IMR-90 (cell line): ENCODE measurements around the gene SARDH. TPM values are rescaled to one million over a fixed set of nuclear protein-coding genes. Genes with fewer than 3 reads are reported as not detected.

ENCODE experiments used
- ATAC-seq: fragments of 200-7000 bp; cut with Tn5 transposase; 2 replicates; pipeline ENCODE4 v1.9.1; 2020; ENCODE audit warnings: low read depth, mild to moderate bottlenecking, moderate library complexity
- BruUV-seq: library from RNA; stranded (reverse); fragments of 400-500 nt; replicated peaks from 2 replicates; lab custom pipeline; 2021; lab: Mats Ljungman, UMichigan
- CTCF ChIA-PET: fragments of 300-600 bp; formaldehyde crosslinking; extraction: SDS; loops from one replicate; lab custom pipeline; 2021; ENCODE audit warnings: antibody characterized with exemption; lab: Yijun Ruan, JAX
- POLR2A ChIA-PET: fragments of 300-600 bp; sonication (Branson Sonifier 250); formaldehyde crosslinking; loops from one replicate; lab custom pipeline; 2022; ENCODE audit warnings: antibody characterized with exemption; ENCODE audit not compliant: unreplicated experiment; lab: Charles Lee
- DNase-seq: peaks from one replicate; pipeline ENCODE4 v3.0.0; 2013
- H2AFZ ChIP-seq: replicated peaks from 2 replicates; pipeline ENCODE3; 2013; ENCODE audit warnings: low read length, mild to moderate bottlenecking; ENCODE audit not compliant: poor library complexity
- H2AK5ac ChIP-seq: 2 replicates; pipeline ENCODE4 v1.6.1; 2013; ENCODE audit warnings: low read depth, low read length, inconsistent platforms
- H2AK9ac ChIP-seq: replicated peaks from 2 replicates; pipeline ENCODE3; 2013; ENCODE audit warnings: mild to moderate bottlenecking, low read depth, low read length, moderate library complexity; ENCODE audit not compliant: poor library complexity
- H2BK120ac ChIP-seq: 2 replicates; pipeline ENCODE4 v1.6.1; 2013; ENCODE audit warnings: low read depth, low read length, inconsistent platforms
- H2BK15ac ChIP-seq: 3 replicates; pipeline ENCODE4 v1.6.1; 2013; ENCODE audit warnings: low read depth, low read length, inconsistent platforms
- H2BK20ac ChIP-seq: 2 replicates; pipeline ENCODE4 v1.6.1; 2013; ENCODE audit warnings: low read depth, mild to moderate bottlenecking, inconsistent platforms, low read length, moderate library complexity
- H2BK5ac ChIP-seq: 2 replicates; pipeline ENCODE4 v1.6.1; 2013; ENCODE audit warnings: mild to moderate bottlenecking, low read depth, low read length, inconsistent platforms; ENCODE audit not compliant: poor library complexity, severe bottlenecking
- H3K14ac ChIP-seq: replicated peaks from 2 replicates; pipeline ENCODE4 v1.6.1; 2013; ENCODE audit warnings: low read depth, low read length, inconsistent platforms
- H3K18ac ChIP-seq: 2 replicates; pipeline ENCODE4 v1.6.1; 2013; ENCODE audit warnings: low read depth, low read length, control low read depth
- H3K23ac ChIP-seq: 2 replicates; pipeline ENCODE4 v1.6.1; 2013; ENCODE audit warnings: low read depth, low read length, inconsistent platforms
- H3K27ac ChIP-seq: 2 replicates; pipeline ENCODE4 v1.5.1; 2013; ENCODE audit warnings: mild to moderate bottlenecking, control low read depth, low read length; ENCODE audit not compliant: insufficient read depth
- H3K27me3 ChIP-seq: 2 replicates; pipeline ENCODE4 v1.6.1; 2013; ENCODE audit warnings: low read length; ENCODE audit not compliant: control insufficient read depth, insufficient read depth
- H3K36me3 ChIP-seq: 2 replicates; pipeline ENCODE4 v1.6.1; 2013; ENCODE audit warnings: low read length, mixed read lengths; ENCODE audit not compliant: control insufficient read depth, insufficient read depth
- H3K4ac ChIP-seq: 2 replicates; pipeline ENCODE4 v1.6.1; 2013; ENCODE audit warnings: low read depth, low read length, inconsistent platforms
- H3K4me1 ChIP-seq: 2 replicates; pipeline ENCODE4 v1.6.1; 2013; ENCODE audit warnings: low read length, mixed read lengths; ENCODE audit not compliant: control insufficient read depth, insufficient read depth
- H3K4me2 ChIP-seq: 2 replicates; pipeline ENCODE4 v1.6.1; 2013; ENCODE audit warnings: low read depth, mild to moderate bottlenecking, control low read depth, low read length, moderate library complexity
- H3K4me3 ChIP-seq: 2 replicates; pipeline ENCODE4 v1.5.1; 2013; ENCODE audit warnings: low read depth, mild to moderate bottlenecking, control low read depth, low read length, moderate library complexity; ENCODE audit not compliant: insufficient read depth
- H3K56ac ChIP-seq: 2 replicates; pipeline ENCODE4 v1.6.1; 2013; ENCODE audit warnings: low read length, inconsistent platforms; ENCODE audit not compliant: insufficient read depth; ENCODE audit errors: extremely low read depth
- H3K79me1 ChIP-seq, 2 experiments: 2 replicates each; pipeline ENCODE4 v1.6.1; 2013; ENCODE audit warnings: low read length in 2 of 2, inconsistent platforms in 1 of 2, low read depth in 1 of 2
- H3K9ac ChIP-seq: 2 replicates; pipeline ENCODE4 v1.6.1; 2013; ENCODE audit warnings: low read depth, low read length, control low read depth
- H3K9me1 ChIP-seq: 2 replicates; pipeline ENCODE4 v1.6.1; 2013; ENCODE audit warnings: low read length, inconsistent platforms; ENCODE audit not compliant: insufficient read depth
- H3K9me3 ChIP-seq: 2 replicates; pipeline ENCODE4 v1.6.1; 2013; ENCODE audit warnings: low read length; ENCODE audit not compliant: control insufficient read depth, insufficient read depth
- H4K20me1 ChIP-seq: 2 replicates; pipeline ENCODE4 v1.6.1; 2013; ENCODE audit warnings: low read length, inconsistent platforms; ENCODE audit not compliant: insufficient read depth
- H4K5ac ChIP-seq: 2 replicates; pipeline ENCODE4 v1.6.1; 2013; ENCODE audit warnings: mild to moderate bottlenecking, low read depth, low read length, control low read depth
- H4K8ac ChIP-seq, 2 experiments: 2 replicates each; pipeline ENCODE4 v1.6.1; 2013; ENCODE audit warnings: low read depth in 2 of 2, low read length in 2 of 2, control low read depth in 1 of 2, inconsistent platforms in 1 of 2
- H4K91ac ChIP-seq: 2 replicates; pipeline ENCODE4 v1.6.1; 2013; ENCODE audit warnings: low read depth, low read length, inconsistent platforms; ENCODE audit not compliant: insufficient read depth
- BHLHE40 ChIP-seq: fragments of 150-350 bp; IDR thresholded peaks from 2 replicates; pipeline ENCODE4 v1.6.1; 2016; ENCODE audit warnings: mild to moderate bottlenecking, low read depth, low read length
- CEBPB ChIP-seq: IDR thresholded peaks from 2 replicates; pipeline ENCODE4 v1.6.1; 2012; ENCODE audit warnings: low read depth, low read length, improper control_type of control experiment
- CHD1 ChIP-seq: IDR thresholded peaks from 2 replicates; pipeline ENCODE4 v1.6.1; 2012; ENCODE audit warnings: low read depth, low read length, improper control_type of control experiment
- CTCF ChIP-seq: conservative IDR thresholded peaks from 2 replicates; pipeline ENCODE4 v1.5.1; 2012; ENCODE audit warnings: mild to moderate bottlenecking, low read depth, low read length, improper control_type of control experiment
- MAFK ChIP-seq: IDR thresholded peaks from 2 replicates; pipeline ENCODE4 v1.6.1; 2012; ENCODE audit warnings: low read depth, low read length, improper control_type of control experiment
- NFE2L2 ChIP-seq: fragments of 150-350 bp; IDR thresholded peaks from 2 replicates; pipeline ENCODE4 v1.6.1; 2016; ENCODE audit warnings: low read depth, mild to moderate bottlenecking, low read length
- POLR2A ChIP-seq: IDR thresholded peaks from 2 replicates; pipeline ENCODE4 v1.6.1; 2012; ENCODE audit warnings: mild to moderate bottlenecking, low read depth, low read length
- RCOR1 ChIP-seq: IDR thresholded peaks from 2 replicates; pipeline ENCODE4 v1.6.1; 2012; ENCODE audit warnings: mild to moderate bottlenecking, low read length, improper control_type of control experiment; ENCODE audit not compliant: insufficient replicate concordance
- RFX5 ChIP-seq: IDR thresholded peaks from 2 replicates; pipeline ENCODE4 v1.8.0; 2012; ENCODE audit warnings: low read depth, mild to moderate bottlenecking, low read length, moderate library complexity
- SMC3 ChIP-seq: fragments of 150-350 bp; IDR thresholded peaks from 2 replicates; pipeline ENCODE4 v1.6.1; 2016; ENCODE audit warnings: low read depth, mild to moderate bottlenecking, antibody characterized with exemption, low read length, moderate library complexity
- WGBS, 2 experiments: methylation state at CpG; one replicate each; pipeline versions ENCODE4 v1.1.5 to v1.1.7; 2013; ENCODE audit warnings: missing lambda C conversion rate in 2 of 2; ENCODE audit not compliant: insufficient read length in 1 of 2; ENCODE audit errors: extremely low coverage in 2 of 2; 5-methylcytosine and 5-hydroxymethylcytosine counted together
- dilution Hi-C: fragments of 300-500 bp; cut with HindIII; formaldehyde crosslinking; loops from one replicate; pipeline ENCODE4 v1.14.3; 2018; ENCODE audit warnings: low sequenced_read_pairs; ENCODE audit not compliant: unreplicated experiment
- in situ Hi-C: fragments of 300-500 bp; cut with MboI; formaldehyde crosslinking; loops from 3 replicates; pipeline ENCODE4 v1.14.3; 2019; ENCODE audit warnings: low sequenced_read_pairs, inconsistent platforms, mixed read lengths
- intact Hi-C: fragments of 100-400 bp; cut with micrococcal nuclease; formaldehyde crosslinking; loops from 2 replicates; pipeline ENCODE4 v1.10.0; 2022
- polyA plus RNA-seq, 3 experiments: library from polyadenylated mRNA; depleted of rRNA; stranded (reverse); fragments of >200 nt; gene quantifications; 2 replicates each; pipeline ENCODE4 v1.2.3, GENCODE V29; 2012; ENCODE audit warnings: low replicate concordance in 1 of 3
- total RNA-seq: library from RNA; depleted of rRNA; stranded (reverse); fragments of >200 nt; gene quantifications from 2 replicates; pipeline ENCODE4 v1.2.3, GENCODE V29; 2012
- TF ChIP-seq, protein P1 (sequence below): fragments of 150-350 bp; IDR thresholded peaks from 2 replicates; pipeline ENCODE4 v1.6.1; 2017; ENCODE audit warnings: mild to moderate bottlenecking, antibody characterized with exemption, low read length, low read depth

SARDH gene
- total and polyA plus RNA-seq, 2 of the 4 experiments (the other 2 are of a cell fraction): 5.0 to 7.5 TPM

- no peaks in the 10 kb centered on the region for H3K4me1 ChIP-seq
- no peak overlapping the region for H3K4me3 ChIP-seq
- peaks cover 59% of the 10 kb centered on the region; the same call in 1 of the 2 replicates for H3K27me3 ChIP-seq
- dilution Hi-C loops: no loop called here
- no TSS peak for BruUV-seq
- no peaks in the 10 kb centered on the region for H3K9me3 ChIP-seq
- no peak overlapping the region for H2BK5ac ChIP-seq
- H3K56ac ChIP-seq: no peak overlapping the region
- no peak overlapping the region for H4K91ac ChIP-seq
- H3K23ac ChIP-seq: no peak overlapping the region
- WGBS, 2 experiments: 75% methylated on average over 3 of the region's 7 CpGs; no CpG with 5 or more reads in 1 of the 2 experiments
- H3K4me2 ChIP-seq: no peak overlapping the region
- H2AK5ac ChIP-seq: no peak overlapping the region
- no peaks in the 10 kb centered on the region for H3K36me3 ChIP-seq
- H4K20me1 ChIP-seq: no peaks in the 10 kb centered on the region
- H3K9me1 ChIP-seq: no peaks in the 10 kb centered on the region
- ChIA-PET POLR2A (no interaction called here), CTCF (no interaction called here)
- no peak overlapping the region for H2BK15ac ChIP-seq
- DNase-seq (no peak), ATAC-seq (no peak)
- H3K27ac ChIP-seq: no peak overlapping the region
- H3K79me1 ChIP-seq: no peaks in the 10 kb centered on the region
- H3K4ac ChIP-seq: no peak overlapping the region
- H2BK120ac ChIP-seq: no peak overlapping the region
- H2AK9ac ChIP-seq: no peak overlapping the region
- H2BK20ac ChIP-seq: no peak overlapping the region
- H3K9ac ChIP-seq: no peak overlapping the region
- no peak overlapping the region for H3K14ac ChIP-seq
- no peak for TF ChIP-seq CTCF
- TF ChIP-seq NFE2L2: no peak
- TF ChIP-seq BHLHE40: no peak
- TF ChIP-seq SMC3: no peak
- no peak for TF ChIP-seq POLR2A
- no peak for TF ChIP-seq MAFK
- TF ChIP-seq RCOR1: no peak
- no peak for TF ChIP-seq CHD1
- no peak for TF ChIP-seq CEBPB
- TF ChIP-seq RFX5: no peak
- TF ChIP-seq, protein P1, sequence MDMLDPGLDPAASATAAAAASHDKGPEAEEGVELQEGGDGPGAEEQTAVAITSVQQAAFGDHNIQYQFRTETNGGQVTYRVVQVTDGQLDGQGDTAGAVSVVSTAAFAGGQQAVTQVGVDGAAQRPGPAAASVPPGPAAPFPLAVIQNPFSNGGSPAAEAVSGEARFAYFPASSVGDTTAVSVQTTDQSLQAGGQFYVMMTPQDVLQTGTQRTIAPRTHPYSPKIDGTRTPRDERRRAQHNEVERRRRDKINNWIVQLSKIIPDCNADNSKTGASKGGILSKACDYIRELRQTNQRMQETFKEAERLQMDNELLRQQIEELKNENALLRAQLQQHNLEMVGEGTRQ: no peak
- intact Hi-C loops: no loop called here
- no peak overlapping the region for H4K5ac ChIP-seq
- H3K18ac ChIP-seq: no peak overlapping the region
- H4K8ac ChIP-seq: no peak overlapping the region
- no peak overlapping the region for H2AFZ ChIP-seq
- in situ Hi-C loops: no loop called here
Measured at GRCh38 chr9:133640160-133640559, 98.0 kb downstream of the SARDH start.
